Sigmoid colon (tissue), 3 donors: ENCODE measurements around the gene FXN.

Source experiments
- POLR2A ChIP-seq, 2 donors: fragments of 450-650 bp; IDR thresholded peaks; one replicate each; pipeline ENCODE4 v1.6.1; 2016; ENCODE audit warnings: antibody characterized with exemption in 2 of 2, mild to moderate bottlenecking in 2 of 2, moderate library complexity in 2 of 2
- TF ChIP-seq, protein P1 (sequence below), 4 experiments: fragments of 450-650 bp in 3 of 4; fragments of 200-600 bp in 1 of 4; IDR thresholded peaks; one replicate each; pipeline ENCODE4 v1.5.1; 2016 to 2019; ENCODE audit warnings: antibody characterized with exemption in 4 of 4, mild to moderate bottlenecking in 3 of 4, moderate library complexity in 2 of 4

DNA sequence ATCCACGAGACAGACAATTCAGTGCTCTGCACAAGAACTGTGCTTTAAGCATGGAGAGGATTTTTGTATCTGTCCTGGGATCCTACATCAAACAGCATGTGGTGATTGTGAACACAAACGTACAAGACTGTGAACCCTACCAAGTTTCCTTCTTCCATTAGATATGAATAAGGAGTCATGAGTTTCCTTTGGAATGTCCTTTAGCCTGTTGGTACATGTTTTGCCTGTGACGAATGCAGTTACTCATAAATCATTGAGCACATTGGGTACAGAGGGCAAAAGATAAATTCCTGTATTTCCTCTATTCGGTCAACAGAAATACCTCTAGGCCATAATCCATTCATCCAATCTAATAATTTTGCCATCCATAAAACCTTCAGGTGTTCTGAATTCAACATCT lies 61.5 kb downstream of the FXN start:
- TF ChIP-seq, protein P1, sequence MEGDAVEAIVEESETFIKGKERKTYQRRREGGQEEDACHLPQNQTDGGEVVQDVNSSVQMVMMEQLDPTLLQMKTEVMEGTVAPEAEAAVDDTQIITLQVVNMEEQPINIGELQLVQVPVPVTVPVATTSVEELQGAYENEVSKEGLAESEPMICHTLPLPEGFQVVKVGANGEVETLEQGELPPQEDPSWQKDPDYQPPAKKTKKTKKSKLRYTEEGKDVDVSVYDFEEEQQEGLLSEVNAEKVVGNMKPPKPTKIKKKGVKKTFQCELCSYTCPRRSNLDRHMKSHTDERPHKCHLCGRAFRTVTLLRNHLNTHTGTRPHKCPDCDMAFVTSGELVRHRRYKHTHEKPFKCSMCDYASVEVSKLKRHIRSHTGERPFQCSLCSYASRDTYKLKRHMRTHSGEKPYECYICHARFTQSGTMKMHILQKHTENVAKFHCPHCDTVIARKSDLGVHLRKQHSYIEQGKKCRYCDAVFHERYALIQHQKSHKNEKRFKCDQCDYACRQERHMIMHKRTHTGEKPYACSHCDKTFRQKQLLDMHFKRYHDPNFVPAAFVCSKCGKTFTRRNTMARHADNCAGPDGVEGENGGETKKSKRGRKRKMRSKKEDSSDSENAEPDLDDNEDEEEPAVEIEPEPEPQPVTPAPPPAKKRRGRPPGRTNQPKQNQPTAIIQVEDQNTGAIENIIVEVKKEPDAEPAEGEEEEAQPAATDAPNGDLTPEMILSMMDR (IDR thresholded peaks at IDR 0.05): no peak
- no peak for TF ChIP-seq POLR2A (IDR thresholded peaks at IDR 0.05)
